ENCODE measurements around the gene RXRA.

DNA sequence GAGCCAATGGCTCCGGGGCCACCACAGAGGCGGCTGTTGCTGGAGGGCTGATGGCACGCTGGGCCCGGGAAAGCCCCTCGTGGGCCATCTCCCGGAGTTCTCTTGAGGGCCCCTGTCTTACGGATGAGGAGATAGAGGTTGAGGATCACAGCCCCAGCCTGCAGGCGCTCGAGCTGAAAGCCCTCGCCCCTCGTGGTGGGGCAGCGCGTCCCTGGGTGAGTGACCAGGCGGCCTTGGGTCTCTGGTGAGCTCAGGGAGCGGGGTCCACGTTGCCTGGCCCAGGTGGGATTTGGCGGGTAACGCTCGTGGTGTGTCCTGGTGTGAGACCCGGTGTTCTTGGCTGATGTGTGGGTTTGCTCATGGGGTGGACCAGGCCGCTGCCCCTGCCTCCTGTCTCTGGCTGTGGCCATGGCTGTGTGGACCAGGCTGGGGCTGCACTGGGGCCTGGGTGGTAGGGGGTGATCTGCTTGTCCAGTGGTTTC lies 38.9 kb downstream of the RXRA start:
- TF ChIP-seq, protein P1, sequence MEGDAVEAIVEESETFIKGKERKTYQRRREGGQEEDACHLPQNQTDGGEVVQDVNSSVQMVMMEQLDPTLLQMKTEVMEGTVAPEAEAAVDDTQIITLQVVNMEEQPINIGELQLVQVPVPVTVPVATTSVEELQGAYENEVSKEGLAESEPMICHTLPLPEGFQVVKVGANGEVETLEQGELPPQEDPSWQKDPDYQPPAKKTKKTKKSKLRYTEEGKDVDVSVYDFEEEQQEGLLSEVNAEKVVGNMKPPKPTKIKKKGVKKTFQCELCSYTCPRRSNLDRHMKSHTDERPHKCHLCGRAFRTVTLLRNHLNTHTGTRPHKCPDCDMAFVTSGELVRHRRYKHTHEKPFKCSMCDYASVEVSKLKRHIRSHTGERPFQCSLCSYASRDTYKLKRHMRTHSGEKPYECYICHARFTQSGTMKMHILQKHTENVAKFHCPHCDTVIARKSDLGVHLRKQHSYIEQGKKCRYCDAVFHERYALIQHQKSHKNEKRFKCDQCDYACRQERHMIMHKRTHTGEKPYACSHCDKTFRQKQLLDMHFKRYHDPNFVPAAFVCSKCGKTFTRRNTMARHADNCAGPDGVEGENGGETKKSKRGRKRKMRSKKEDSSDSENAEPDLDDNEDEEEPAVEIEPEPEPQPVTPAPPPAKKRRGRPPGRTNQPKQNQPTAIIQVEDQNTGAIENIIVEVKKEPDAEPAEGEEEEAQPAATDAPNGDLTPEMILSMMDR (IDR thresholded peaks at IDR 0.05): no peak
- no peak for TF ChIP-seq POLR2AphosphoS5 (IDR thresholded peaks at IDR 0.05)
